WERI-Rb-1 (cell line): ENCODE results near the gene SDR42E2.

ENCODE experiments used
- DNase-seq: peaks from one replicate; pipeline ENCODE4 v3.0.0-alpha.2; 2020
- H3K27ac ChIP-seq: fragments of 250-450 bp; sonication (Bioruptor Pico); 2 replicates; pipeline ENCODE4 v1.5.1; 2020; ENCODE audit warnings: mild to moderate bottlenecking, moderate library complexity
- H3K27me3 ChIP-seq: fragments of 250-450 bp; sonication (Bioruptor Pico); 2 replicates; pipeline ENCODE4 v1.5.1; 2021; ENCODE audit warnings: mild to moderate bottlenecking, low read depth, moderate library complexity; ENCODE audit not compliant: insufficient read depth, severe bottlenecking
- H3K36me3 ChIP-seq: fragments of 250-450 bp; sonication (Bioruptor Pico); 2 replicates; pipeline ENCODE4 v1.5.1; 2020; ENCODE audit warnings: mild to moderate bottlenecking, moderate library complexity
- H3K4me3 ChIP-seq: 2 replicates; pipeline ENCODE4 v1.5.1; 2011; ENCODE audit warnings: low read depth, mild to moderate bottlenecking, control low read depth, low read length
- H3K9me3 ChIP-seq: fragments of 250-450 bp; sonication (Bioruptor Pico); 2 replicates; pipeline ENCODE4 v1.5.1; 2021; ENCODE audit warnings: mild to moderate bottlenecking, moderate library complexity; ENCODE audit not compliant: severe bottlenecking
- TF ChIP-seq, protein P1 (sequence below): IDR thresholded peaks from 2 replicates; pipeline ENCODE4 v1.5.1; 2011; ENCODE audit warnings: low read depth, mild to moderate bottlenecking, control low read depth, inconsistent platforms, low read length

The SDR42E2 gene

DNA sequence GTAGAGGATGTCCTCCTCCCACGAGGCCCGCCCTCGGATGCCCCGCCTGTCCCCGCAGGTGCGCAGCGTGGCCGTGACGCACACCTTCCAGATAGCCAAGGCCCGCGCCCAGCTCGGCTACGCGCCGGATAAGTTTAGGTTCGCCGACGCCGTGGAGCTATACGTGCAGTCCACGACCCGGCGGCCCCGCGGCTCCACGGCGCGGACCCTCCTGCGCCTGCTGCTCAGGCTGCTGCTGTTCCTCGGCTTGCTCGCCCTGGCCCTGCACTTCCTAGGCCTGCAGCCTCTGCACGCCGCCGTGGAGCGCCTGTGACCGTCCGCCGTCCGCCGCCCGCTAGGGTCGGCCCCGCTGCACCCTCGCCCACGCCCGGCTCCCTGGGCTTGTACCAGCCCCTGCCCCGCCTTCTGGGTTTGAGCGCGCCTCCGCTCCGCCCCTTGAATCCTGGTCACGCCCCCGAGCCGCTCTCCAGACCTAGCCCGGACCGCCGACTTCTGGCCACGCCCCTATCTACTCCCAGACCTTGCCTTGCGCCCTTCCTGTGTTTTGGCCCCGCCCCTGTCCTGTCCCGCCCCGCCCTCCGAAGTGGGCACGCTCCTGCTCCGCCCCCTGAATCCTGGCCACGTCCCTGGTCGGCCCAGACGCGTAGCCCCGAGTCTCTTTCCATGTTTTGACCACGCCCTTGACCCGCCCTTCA lies 27.9 kb downstream of the SDR42E2 start:
- TF ChIP-seq, protein P1, sequence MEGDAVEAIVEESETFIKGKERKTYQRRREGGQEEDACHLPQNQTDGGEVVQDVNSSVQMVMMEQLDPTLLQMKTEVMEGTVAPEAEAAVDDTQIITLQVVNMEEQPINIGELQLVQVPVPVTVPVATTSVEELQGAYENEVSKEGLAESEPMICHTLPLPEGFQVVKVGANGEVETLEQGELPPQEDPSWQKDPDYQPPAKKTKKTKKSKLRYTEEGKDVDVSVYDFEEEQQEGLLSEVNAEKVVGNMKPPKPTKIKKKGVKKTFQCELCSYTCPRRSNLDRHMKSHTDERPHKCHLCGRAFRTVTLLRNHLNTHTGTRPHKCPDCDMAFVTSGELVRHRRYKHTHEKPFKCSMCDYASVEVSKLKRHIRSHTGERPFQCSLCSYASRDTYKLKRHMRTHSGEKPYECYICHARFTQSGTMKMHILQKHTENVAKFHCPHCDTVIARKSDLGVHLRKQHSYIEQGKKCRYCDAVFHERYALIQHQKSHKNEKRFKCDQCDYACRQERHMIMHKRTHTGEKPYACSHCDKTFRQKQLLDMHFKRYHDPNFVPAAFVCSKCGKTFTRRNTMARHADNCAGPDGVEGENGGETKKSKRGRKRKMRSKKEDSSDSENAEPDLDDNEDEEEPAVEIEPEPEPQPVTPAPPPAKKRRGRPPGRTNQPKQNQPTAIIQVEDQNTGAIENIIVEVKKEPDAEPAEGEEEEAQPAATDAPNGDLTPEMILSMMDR, result no peak
- DNase-seq, result no peak
- no peaks in the 10 kb centered on the region; the same call in 1 of the 2 replicates for H3K36me3 ChIP-seq
- H3K27me3 ChIP-seq, result no peaks in the 10 kb centered on the region
- no peaks in the 10 kb centered on the region for H3K9me3 ChIP-seq
- peak overlapping the region; percentile 69 for H3K27ac ChIP-seq
- H3K4me3 ChIP-seq, result peak overlapping the region; percentile 68

DNA sequence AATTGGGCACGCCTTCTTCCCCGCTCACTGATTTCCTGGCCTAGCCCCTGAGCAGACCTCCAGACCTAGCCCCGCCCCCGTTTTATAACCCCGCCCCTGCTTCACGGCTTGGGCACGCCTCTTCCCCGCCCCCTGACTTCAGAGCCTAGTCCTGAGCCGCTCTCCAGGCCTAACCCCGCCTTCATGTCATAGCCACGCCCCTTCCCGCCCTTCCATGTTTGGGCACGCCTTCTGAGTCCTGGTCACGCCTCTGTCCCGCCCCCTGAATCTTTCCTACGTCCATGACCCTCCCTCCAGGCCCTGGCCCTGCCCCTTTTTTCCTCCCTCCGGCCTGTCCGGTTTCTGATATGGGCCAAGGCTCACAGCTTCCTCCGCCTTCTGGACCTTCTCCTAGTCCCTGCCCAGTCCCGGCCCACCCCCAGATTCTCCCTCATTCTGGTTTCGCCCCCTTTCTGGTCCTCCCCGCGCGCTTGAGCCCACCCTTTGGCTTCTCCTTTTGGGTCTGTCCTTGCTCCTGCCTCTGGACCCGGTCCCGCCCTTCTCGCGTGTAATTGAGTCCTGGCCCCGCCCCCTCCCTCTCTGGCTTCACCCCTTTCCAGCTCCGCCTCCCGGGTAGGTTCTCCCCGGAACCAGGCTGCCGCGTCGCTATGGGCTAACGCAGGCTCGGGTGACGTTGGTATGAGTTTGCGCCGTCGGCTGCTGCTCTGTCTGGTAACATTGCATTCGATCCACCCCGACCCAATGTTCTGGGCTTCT lies 28.6 kb downstream of the SDR42E2 start:
- Histone ChIP-seq H3K27me3 (no peaks in the 10 kb centered on the region), H3K9me3 (no peaks in the 10 kb centered on the region), H3K4me3 (peak overlapping the region; percentile 74), H3K27ac (peak overlapping the region; percentile 78), H3K36me3 (no peaks in the 10 kb centered on the region; the same call in 1 of the 2 replicates)
- TF ChIP-seq, protein P1, result no peak
- peak; percentile 99 for DNase-seq

DNA sequence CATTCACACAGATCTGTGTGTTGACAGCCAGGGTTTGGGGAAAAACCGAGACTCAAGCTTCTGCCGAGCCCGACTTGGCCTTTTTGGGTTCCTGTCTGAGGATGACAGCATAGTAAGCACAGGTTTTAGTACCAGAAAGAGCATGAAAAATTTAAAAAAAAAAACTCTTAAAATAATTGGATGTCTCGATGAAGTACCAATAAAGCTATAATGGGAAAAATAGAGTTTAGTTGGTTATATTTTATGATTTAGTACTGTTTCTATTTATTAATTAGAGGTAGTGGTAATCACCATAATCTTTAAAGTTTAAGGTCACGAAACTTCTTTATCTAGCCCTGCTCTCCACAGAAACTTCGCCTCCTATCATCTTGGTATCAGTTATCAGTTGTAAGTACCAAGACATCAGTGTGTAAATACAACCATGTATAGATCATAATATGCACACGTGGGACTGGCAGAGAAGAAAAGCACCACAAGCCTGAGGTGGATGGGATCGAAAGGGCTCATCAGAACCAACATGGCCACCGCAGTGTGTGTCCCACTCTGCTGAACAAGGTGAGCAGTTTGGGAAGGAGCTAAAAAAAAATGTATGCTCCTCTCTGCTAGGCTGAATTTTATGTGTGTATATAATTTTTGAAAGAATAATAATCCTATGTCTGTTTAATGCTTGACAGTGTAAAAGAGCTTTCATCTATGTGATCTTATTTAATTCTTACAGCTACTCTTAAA lies 29.4 kb downstream of the SDR42E2 start:
- Histone ChIP-seq H3K27ac (peak overlapping the region; percentile 78), H3K27me3 (no peaks in the 10 kb centered on the region), H3K36me3 (no peaks in the 10 kb centered on the region; the same call in 1 of the 2 replicates), H3K9me3 (no peaks in the 10 kb centered on the region), H3K4me3 (peak overlapping the region; percentile 74)
- TF ChIP-seq, protein P1, result no peak
- DNase-seq, result peak; percentile 29

DNA sequence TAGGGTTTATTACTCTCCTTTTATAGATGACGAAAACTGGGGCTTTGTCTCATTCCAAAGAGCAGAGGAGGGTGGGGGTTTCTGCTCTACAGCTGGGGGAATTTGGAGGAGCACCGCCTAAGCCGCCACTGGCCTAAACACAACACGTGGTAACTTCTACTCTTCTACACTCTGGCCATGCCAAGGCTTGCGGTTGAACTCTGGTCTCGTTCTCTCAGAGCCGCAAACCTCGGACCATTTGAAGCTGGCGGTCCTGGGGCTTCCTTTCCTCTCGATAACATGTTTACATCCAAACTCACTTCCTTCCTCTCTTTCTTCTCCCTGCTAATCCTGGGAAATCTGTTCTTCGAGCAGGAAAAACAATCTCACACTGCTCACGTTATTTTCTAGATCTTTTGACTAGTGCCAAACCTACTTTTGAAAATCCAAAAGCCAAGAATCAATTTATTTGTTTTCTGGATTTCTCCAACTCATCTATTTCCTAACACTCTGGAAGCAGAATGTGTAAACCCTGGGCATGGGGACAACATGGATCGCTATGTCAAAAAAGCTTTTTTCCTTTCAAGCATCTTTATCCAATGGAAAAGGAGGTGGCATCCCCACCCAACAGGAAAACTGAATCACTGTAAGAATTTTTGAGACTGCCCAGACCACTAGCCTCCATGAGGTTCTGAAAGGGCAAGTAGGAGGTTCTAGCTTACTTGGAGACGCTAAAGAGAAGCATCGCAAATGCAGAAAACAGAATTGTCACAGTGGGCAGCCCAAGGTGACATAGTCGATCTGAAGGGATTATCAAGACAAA lies 30.2 kb downstream of the SDR42E2 start:
- no peaks in the 10 kb centered on the region for H3K27me3 ChIP-seq
- TF ChIP-seq, protein P1, result no peak
- peak; percentile 25 for DNase-seq
- H3K27ac ChIP-seq, result no peak overlapping the region
- H3K4me3 ChIP-seq, result peak overlapping the region; percentile 74; the same call in 1 of the 2 replicates
- no peaks in the 10 kb centered on the region; the same call in 1 of the 2 replicates for H3K36me3 ChIP-seq
- no peaks in the 10 kb centered on the region for H3K9me3 ChIP-seq

DNA sequence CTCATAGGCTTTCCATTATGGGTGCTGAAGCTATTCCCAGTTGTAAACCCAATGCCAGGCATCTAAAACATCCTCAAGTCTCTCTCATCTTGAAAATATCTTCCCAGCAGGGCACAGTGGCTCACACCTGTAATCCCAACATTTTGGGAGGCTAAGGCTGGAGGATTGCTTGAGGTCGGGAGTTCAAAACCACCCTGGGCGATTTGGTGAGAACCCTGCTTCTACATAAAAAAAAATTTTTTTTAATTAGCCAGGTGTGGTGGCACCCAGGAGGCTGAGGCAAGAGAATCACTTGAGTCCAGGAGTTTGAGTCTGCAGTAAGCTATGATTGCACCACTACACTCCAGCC lies 30.7 kb downstream of the SDR42E2 start:
- Histone ChIP-seq H3K9me3 (no peaks in the 10 kb centered on the region), H3K36me3 (no peaks in the 10 kb centered on the region; the same call in 1 of the 2 replicates), H3K27me3 (no peaks in the 10 kb centered on the region), H3K4me3 (no peak overlapping the region), H3K27ac (no peak overlapping the region)
- TF ChIP-seq, protein P1, result no peak
- DNase-seq, result no peak
